AG04450 (cell line): ENCODE data around the gene GNB4. TPM values are rescaled to one million over a fixed set of nuclear protein-coding genes. Genes with fewer than 3 reads are reported as not detected.

Experiments
- CTCF ChIA-PET: fragments of 300-600, 350-600 bp; formaldehyde crosslinking; extraction: SDS; loops from one replicate; lab custom pipeline; 2022; ENCODE audit warnings: antibody characterized with exemption, inconsistent platforms; lab: Charles Lee
- POLR2A ChIA-PET: fragments of 350-600 bp; formaldehyde crosslinking; extraction: SDS; loops from one replicate; lab custom pipeline; 2021; ENCODE audit warnings: antibody characterized with exemption, inconsistent platforms; lab: Yijun Ruan, JAX
- DNase-seq: peaks from one replicate; pipeline ENCODE4 v3.0.0-alpha.2; 2011; ENCODE audit warnings: low read depth, low spot score
- H3K27ac ChIP-seq: one replicate; pipeline ENCODE4 v1.5.1; 2012; ENCODE audit warnings: low read depth, low read length, control low read depth
- H3K27me3 ChIP-seq: one replicate; pipeline ENCODE4 v1.6.0; 2012; ENCODE audit warnings: low read length; ENCODE audit not compliant: control insufficient read depth, insufficient read depth
- H3K4me3 ChIP-seq: 2 replicates; pipeline ENCODE4 v1.5.1; 2011; ENCODE audit warnings: mild to moderate bottlenecking, low read depth, low read length, control low read depth
- H3K9me3 ChIP-seq: 2 replicates; pipeline ENCODE4 v1.5.1; 2012; ENCODE audit warnings: low read length; ENCODE audit not compliant: control insufficient read depth, insufficient read depth
- polyA plus RNA-seq: library from polyadenylated mRNA; depleted of rRNA; stranded (reverse); fragments of >200 nt; gene quantifications from 2 replicates; pipeline ENCODE4 v1.2.3, GENCODE V29; 2011
- TF ChIP-seq, protein P1 (sequence below): IDR thresholded peaks from 2 replicates; pipeline ENCODE4 v1.5.1; 2011; ENCODE audit warnings: low read depth, low read length, control low read depth, inconsistent platforms

Gene GNB4
- polyA plus RNA-seq, 1 experiment: 88.5 TPM

DNA sequence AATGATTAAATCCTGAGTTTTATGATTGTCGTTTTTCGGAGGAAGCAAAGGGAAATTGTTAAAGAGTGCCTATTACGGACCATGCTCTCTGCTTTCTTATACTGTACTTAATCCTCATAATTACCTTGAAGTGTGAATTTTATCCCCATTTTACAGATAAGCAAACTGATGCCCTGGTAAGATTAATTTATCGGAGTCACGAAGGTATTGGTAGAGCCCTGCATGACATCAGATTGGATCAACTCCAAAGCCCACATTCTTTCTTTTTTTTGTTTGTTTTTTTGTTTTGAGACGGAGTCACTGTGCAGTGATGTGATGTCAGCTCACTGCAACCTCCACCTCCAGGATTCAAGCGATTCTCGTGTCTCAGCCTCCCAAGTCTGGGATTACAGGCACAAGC is 1.6 kb upstream of the GNB4 start:
- CTCF ChIA-PET: no interaction called here
- H3K27me3 ChIP-seq: no peaks in the 10 kb centered on the region
- no peak overlapping the region for H3K27ac ChIP-seq
- no peak overlapping the region for H3K4me3 ChIP-seq
- TF ChIP-seq, protein P1, sequence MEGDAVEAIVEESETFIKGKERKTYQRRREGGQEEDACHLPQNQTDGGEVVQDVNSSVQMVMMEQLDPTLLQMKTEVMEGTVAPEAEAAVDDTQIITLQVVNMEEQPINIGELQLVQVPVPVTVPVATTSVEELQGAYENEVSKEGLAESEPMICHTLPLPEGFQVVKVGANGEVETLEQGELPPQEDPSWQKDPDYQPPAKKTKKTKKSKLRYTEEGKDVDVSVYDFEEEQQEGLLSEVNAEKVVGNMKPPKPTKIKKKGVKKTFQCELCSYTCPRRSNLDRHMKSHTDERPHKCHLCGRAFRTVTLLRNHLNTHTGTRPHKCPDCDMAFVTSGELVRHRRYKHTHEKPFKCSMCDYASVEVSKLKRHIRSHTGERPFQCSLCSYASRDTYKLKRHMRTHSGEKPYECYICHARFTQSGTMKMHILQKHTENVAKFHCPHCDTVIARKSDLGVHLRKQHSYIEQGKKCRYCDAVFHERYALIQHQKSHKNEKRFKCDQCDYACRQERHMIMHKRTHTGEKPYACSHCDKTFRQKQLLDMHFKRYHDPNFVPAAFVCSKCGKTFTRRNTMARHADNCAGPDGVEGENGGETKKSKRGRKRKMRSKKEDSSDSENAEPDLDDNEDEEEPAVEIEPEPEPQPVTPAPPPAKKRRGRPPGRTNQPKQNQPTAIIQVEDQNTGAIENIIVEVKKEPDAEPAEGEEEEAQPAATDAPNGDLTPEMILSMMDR: no peak
- H3K9me3 ChIP-seq: no peaks in the 10 kb centered on the region
- no peak for DNase-seq
- POLR2A ChIA-PET: no interaction called here

GRCh38 chr3:179452176-179452564 is 900 bp upstream of the GNB4 start:
- Histone ChIP-seq H3K27me3 (no peaks in the 10 kb centered on the region), H3K4me3 (peak overlapping the region; percentile 81), H3K27ac (peak overlapping the region; percentile 94), H3K9me3 (no peaks in the 10 kb centered on the region)
- DNase-seq: peak; percentile 55
- ChIA-PET CTCF (no interaction called here), POLR2A (interaction anchor here (0.8 kb wide), 1 partner anchor 13 kb away, joined by 3 read pairs; no protein-coding TSS in a partner anchor)
- TF ChIP-seq, protein P1: no peak

DNA sequence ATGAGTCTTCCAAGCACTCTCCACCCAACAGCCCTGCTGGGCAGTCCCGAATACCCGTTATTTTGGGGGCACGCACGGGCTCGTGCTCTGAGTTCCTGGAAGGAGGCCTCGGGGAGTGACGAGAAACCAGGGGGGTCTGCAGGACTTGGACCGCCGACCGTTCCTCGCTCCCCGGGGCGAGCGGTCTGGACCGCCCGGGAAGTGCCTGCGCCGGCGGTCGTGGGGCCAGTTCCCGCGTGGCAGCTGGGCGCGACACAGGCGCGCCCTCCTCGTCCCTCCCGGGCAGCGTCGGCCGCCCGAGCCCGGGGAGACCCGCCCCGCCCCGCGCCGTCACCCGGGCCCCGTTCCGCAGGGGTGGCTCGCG is 387 bp downstream of the GNB4 start:
- ChIA-PET POLR2A (no interaction called here), CTCF (no interaction called here)
- TF ChIP-seq, protein P1: no peak
- Histone ChIP-seq H3K27me3 (no peaks in the 10 kb centered on the region), H3K9me3 (no peaks in the 10 kb centered on the region), H3K27ac (peak overlapping the region; percentile 81), H3K4me3 (peak overlapping the region; percentile 81)
- no peak for DNase-seq

DNA sequence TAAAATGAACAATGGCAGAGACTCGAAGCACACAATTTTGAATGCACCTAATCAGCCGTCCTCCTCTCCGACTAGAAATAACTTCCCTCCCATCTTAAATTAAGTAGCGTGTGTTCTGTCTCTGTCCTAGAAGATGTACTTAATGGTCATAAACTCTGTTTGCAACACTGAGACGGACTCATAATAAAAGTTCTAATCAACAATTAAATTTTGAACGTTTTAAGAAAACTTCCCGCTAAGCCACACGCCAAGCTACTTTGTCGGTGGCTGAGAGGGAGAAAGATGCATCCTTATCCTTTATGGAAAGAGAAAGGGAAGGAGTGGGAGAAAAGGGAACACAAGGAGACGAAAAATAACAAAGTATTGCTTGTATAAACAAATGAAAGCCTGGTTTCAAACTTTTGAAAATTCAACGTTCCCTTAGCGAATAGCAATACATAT is 989 bp downstream of the GNB4 start:
- ChIA-PET POLR2A (no interaction called here), CTCF (no interaction called here)
- no peaks in the 10 kb centered on the region for H3K27me3 ChIP-seq
- H3K4me3 ChIP-seq: peak overlapping the region; percentile 81
- TF ChIP-seq, protein P1: no peak
- H3K9me3 ChIP-seq: no peaks in the 10 kb centered on the region
- no peak for DNase-seq
- H3K27ac ChIP-seq: peak overlapping the region; percentile 81

DNA sequence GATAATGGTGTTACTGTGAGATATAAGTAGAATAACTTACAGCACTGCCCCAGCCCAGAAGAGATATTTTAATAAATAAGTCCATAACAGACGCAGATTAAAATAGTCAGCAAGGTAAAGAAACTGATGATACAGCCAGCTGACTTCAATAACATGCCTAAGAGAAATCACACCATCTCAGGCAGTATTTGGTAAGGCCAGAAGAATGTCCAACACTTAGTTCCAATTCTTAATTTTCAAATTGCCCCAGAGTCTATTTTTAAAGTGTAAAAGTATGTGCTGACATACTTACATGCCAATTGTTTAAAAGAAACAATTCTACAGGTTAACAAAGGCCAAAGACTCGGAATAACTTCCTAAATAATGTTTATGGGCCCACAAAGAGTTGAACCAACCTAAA is 1.6 kb downstream of the GNB4 start:
- Histone ChIP-seq H3K9me3 (no peaks in the 10 kb centered on the region), H3K27me3 (no peaks in the 10 kb centered on the region), H3K27ac (no peak overlapping the region), H3K4me3 (peak overlapping the region; percentile 81)
- ChIA-PET CTCF (no interaction called here), POLR2A (no interaction called here)
- TF ChIP-seq, protein P1: no peak
- no peak for DNase-seq
